ENCODE measurements around the gene EPHA1.

Gene EPHA1

GRCh38 chr7:143354376-143354775 lies 54.3 kb downstream of the EPHA1 start:
- DNase-seq (ENCODE audit: insufficient read length, low spot score), result no peak
- no peak for FAIRE-seq

GRCh38 chr7:143352531-143353002 lies 56.1 kb downstream of the EPHA1 start:
- DNase-seq (ENCODE audit: insufficient read length, low spot score) (no peak), FAIRE-seq (no peak)

GRCh38 chr7:143351574-143351973 lies 57.1 kb downstream of the EPHA1 start:
- DNase-seq (ENCODE audit: insufficient read length, low spot score) (no peak), FAIRE-seq (no peak)

GRCh38 chr7:143351060-143351459 lies 57.6 kb downstream of the EPHA1 start:
- FAIRE-seq, result no peak
- no peak for DNase-seq (ENCODE audit: insufficient read length, low spot score)

- FAIRE-seq (no peak), DNase-seq (ENCODE audit: insufficient read length, low spot score) (no peak)
Observed at GRCh38 chr7:143347950-143348349, 60.7 kb downstream of the EPHA1 start.

- FAIRE-seq (no peak), DNase-seq (ENCODE audit: insufficient read length, low spot score) (no peak)
Observed at GRCh38 chr7:143346018-143346417, 62.6 kb downstream of the EPHA1 start.

- DNase-seq (ENCODE audit: insufficient read length, low spot score) (no peak), FAIRE-seq (no peak)
Observed at GRCh38 chr7:143345428-143345900, 63.2 kb downstream of the EPHA1 start.

GRCh38 chr7:143343596-143343995 lies 65.1 kb downstream of the EPHA1 start:
- FAIRE-seq (no peak), DNase-seq (ENCODE audit: insufficient read length, low spot score) (no peak)

- no peak for FAIRE-seq
Observed at GRCh38 chr7:143341842-143342241, 66.8 kb downstream of the EPHA1 start.

More at GRCh38 chr7:143341842-143342241, 66.8 kb downstream of the EPHA1 start:
- no peak for DNase-seq (ENCODE audit: insufficient read length, low spot score)

Data from HTR-8/SVneo (cell line).